Neuron (in vitro differentiated cells): ENCODE results near the gene PTPRK.
"Not testable (repeated sequence)": the region's sequence is repeated elsewhere in the genome, so short reads cannot be mapped to it uniquely, and the experiment has no call there.

ENCODE experiments used
- H2AFZ ChIP-seq: one replicate; pipeline ENCODE4 v1.6.1; 2013; ENCODE audit warnings: low read depth, mild to moderate bottlenecking, inconsistent platforms, low read length, moderate library complexity
- H3K27me3 ChIP-seq: one replicate; pipeline ENCODE4 v1.6.1; 2013; ENCODE audit warnings: low read length; ENCODE audit not compliant: insufficient read depth
- H3K36me3 ChIP-seq: one replicate; pipeline ENCODE4 v1.6.1; 2013; ENCODE audit warnings: low read length; ENCODE audit not compliant: insufficient read depth
- H3K4me1 ChIP-seq: one replicate; pipeline ENCODE4 v1.6.1; 2013; ENCODE audit warnings: low read length; ENCODE audit not compliant: insufficient read depth
- H3K4me3 ChIP-seq: 2 replicates; pipeline ENCODE4 v1.5.1; 2013; ENCODE audit warnings: mild to moderate bottlenecking, low read length, moderate library complexity
- H3K9me3 ChIP-seq: one replicate; pipeline ENCODE4 v1.6.1; 2013; ENCODE audit warnings: low read length

The PTPRK gene

DNA sequence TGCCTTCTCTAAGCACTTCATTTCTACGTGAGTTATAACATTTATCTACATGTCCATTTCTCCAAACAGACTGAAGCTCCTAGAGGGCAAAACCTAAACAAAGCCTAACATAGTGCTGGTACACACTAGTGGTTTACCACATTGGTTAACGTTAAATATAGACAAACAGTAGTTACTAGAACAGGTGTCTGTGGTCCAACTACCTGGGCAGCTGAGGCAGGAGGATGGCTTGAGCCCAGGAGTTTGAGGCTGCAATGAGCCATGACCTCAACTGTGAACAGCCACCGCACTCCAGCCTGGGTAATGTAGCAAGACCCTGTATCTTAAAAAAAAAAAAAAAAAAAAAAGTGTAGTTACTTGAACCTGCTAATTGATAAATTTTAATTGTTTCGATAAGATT lies 26.5 kb downstream of the PTPRK start:
- Histone ChIP-seq H2AFZ (no peak overlapping the region), H3K9me3 (no peaks in the 10 kb centered on the region), H3K27me3 (no peaks in the 10 kb centered on the region), H3K4me3 (no peak overlapping the region), H3K4me1 (peaks cover 17% of the 10 kb centered on the region), H3K36me3 (no peaks in the 10 kb centered on the region)

- Histone ChIP-seq H2AFZ (no peak overlapping the region), H3K4me1 (peaks cover 14% of the 10 kb centered on the region)
Measured at GRCh38 chr6:128492386-128492785, 28.0 kb downstream of the PTPRK start.

DNA sequence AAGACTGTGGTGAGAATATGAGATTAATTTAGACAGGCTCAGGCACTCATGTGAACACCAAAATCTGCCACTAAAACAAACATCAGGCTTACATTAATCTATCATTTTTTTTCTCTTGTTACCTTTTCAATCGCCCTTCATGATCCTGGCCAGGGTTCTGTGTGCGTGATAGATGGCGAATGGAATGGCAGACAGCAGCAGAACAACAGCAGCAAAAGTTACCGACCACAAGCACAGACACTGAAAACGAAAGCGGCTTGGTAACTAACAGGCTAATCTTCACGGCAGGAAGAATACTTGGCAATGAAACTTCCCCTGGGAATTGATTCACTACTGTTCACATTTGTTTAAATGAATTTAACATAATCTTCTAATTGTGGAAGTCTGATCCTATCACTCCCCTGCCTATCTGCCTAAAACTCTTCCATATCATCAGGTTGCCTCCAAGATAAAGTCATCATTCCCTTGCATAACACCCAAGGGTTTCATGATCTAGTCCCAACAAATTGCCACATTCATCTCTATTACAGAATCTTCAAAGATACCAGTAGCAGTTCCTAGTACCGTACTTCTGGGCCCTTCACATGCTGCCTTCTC lies 28.7 kb downstream of the PTPRK start:
- no peak overlapping the region for H2AFZ ChIP-seq
- H3K27me3 ChIP-seq = no peaks in the 10 kb centered on the region
- H3K4me1 ChIP-seq = peaks cover 14% of the 10 kb centered on the region
- no peaks in the 10 kb centered on the region for H3K36me3 ChIP-seq
- H3K4me3 ChIP-seq = no peak overlapping the region
- H3K9me3 ChIP-seq = no peaks in the 10 kb centered on the region

More at GRCh38 chr6:128492386-128492785, 28.0 kb downstream of the PTPRK start:
- no peaks in the 10 kb centered on the region for H3K9me3 ChIP-seq
- no peak overlapping the region for H3K4me3 ChIP-seq
- H3K27me3 ChIP-seq = no peaks in the 10 kb centered on the region
- H3K36me3 ChIP-seq = no peaks in the 10 kb centered on the region

- Histone ChIP-seq H3K4me3 (no peak overlapping the region), H3K4me1 (peaks cover 14% of the 10 kb centered on the region), H2AFZ (no peak overlapping the region), H3K9me3 (no peaks in the 10 kb centered on the region), H3K27me3 (no peaks in the 10 kb centered on the region), H3K36me3 (no peaks in the 10 kb centered on the region)
Measured at GRCh38 chr6:128491100-128491581, 29.3 kb downstream of the PTPRK start.

DNA sequence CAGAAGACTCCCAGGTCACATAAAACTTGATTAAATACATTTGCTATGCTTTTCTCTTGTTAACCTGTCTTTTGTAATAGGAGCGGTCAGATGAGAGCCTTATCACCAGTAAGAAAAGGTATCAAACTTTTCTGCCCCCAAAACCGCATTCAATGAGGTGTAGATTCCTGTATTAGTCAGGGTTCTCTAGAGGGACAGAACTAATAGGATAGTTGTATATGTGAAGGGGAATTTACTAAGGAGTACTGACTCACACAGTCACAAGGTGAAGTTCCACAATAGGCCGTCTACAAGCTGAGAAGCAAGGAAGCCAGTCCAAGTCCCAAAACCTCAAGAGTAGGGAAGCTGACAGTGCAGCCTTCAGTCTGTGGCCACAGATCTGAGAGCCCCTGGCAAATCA lies 32.7 kb downstream of the PTPRK start:
- Histone ChIP-seq H3K27me3 (no peaks in the 10 kb centered on the region), H3K9me3 (no peaks in the 10 kb centered on the region), H3K4me1 (peaks cover 9% of the 10 kb centered on the region), H3K36me3 (no peaks in the 10 kb centered on the region), H3K4me3 (no peak overlapping the region), H2AFZ (no peak overlapping the region)

DNA sequence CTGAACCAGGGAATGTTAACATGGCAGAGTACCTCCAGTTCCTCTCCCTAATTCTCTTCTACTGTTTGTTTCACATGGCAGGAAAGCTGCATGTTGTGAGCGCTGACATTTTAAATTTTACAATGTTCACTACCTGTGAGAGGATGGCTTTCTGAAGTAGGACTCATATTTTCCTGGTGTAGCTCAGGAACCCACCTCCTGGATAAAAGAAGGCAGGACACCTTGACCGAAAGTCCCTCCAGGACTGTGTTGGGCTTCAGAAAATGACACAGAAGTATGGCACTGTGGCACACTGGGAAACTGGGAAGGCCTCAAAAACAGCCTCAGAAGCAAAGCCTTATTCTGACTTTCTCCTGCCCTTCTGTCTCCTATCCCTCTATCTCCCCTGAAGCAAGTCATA lies 33.3 kb downstream of the PTPRK start:
- Histone ChIP-seq H2AFZ (no peak overlapping the region), H3K4me1 (peaks cover 9% of the 10 kb centered on the region), H3K36me3 (no peaks in the 10 kb centered on the region), H3K9me3 (no peaks in the 10 kb centered on the region), H3K27me3 (no peaks in the 10 kb centered on the region), H3K4me3 (no peak overlapping the region)

DNA sequence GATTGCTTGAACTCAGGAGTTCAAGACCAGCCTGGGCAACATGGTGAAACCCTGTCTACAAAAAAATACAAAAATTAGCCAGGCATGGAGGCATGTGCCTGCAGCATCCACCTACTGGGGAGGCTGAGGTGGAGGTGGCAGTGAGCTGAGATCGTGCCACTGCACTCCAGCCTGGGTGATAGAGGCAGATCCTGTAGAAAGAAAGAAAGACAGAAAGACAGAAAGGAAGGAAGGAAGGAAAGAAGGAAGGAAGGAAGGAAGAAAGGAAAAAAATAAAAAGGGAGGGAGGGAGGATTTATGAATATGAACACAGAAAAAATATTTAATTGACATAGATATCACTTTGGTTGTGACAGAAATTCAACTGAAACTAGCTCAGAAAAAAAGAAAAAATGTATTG lies 33.8 kb downstream of the PTPRK start:
- not testable (repeated sequence) for H3K4me3 ChIP-seq, H2AFZ ChIP-seq, H3K4me1 ChIP-seq, H3K9me3 ChIP-seq, H3K36me3 ChIP-seq, H3K27me3 ChIP-seq

- Histone ChIP-seq H3K36me3 (no peaks in the 10 kb centered on the region), H3K27me3 (no peaks in the 10 kb centered on the region), H2AFZ (no peak overlapping the region), H3K9me3 (no peaks in the 10 kb centered on the region), H3K4me1 (no peaks in the 10 kb centered on the region), H3K4me3 (no peak overlapping the region)
Measured at GRCh38 chr6:128483472-128484135, 36.8 kb downstream of the PTPRK start.

GRCh38 chr6:128482642-128483041 lies 37.8 kb downstream of the PTPRK start:
- Histone ChIP-seq H3K36me3 (no peaks in the 10 kb centered on the region), H3K4me3 (no peak overlapping the region), H3K4me1 (no peaks in the 10 kb centered on the region), H3K9me3 (no peaks in the 10 kb centered on the region), H2AFZ (no peak overlapping the region), H3K27me3 (no peaks in the 10 kb centered on the region)

DNA sequence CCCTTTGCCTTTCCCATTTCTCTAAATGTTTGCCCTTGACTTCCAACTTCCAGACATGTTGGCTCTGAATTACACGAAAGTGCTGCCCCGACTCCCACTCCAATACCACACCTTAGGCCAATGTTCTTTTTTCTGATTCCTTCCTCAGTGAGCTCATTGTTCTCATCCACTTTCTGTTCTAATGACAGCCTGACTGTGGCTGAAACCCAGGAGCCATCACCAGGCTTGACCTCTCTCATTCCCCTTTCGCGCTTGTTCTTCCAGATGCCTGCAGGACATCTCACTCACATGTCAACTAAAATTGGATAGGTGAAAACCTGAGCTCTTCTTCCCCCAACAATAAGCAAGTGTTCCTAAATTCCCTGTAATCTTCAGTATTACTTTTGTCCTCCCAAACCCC lies 40.4 kb downstream of the PTPRK start:
- Histone ChIP-seq H3K27me3 (no peaks in the 10 kb centered on the region), H3K4me1 (no peaks in the 10 kb centered on the region), H3K9me3 (no peaks in the 10 kb centered on the region), H3K4me3 (no peak overlapping the region), H2AFZ (no peak overlapping the region), H3K36me3 (no peaks in the 10 kb centered on the region)

- Histone ChIP-seq H3K9me3 (no peaks in the 10 kb centered on the region), H3K4me3 (no peak overlapping the region), H3K4me1 (no peaks in the 10 kb centered on the region), H2AFZ (no peak overlapping the region), H3K27me3 (no peaks in the 10 kb centered on the region), H3K36me3 (no peaks in the 10 kb centered on the region)
Measured at GRCh38 chr6:128479048-128479666, 41.2 kb downstream of the PTPRK start.

DNA sequence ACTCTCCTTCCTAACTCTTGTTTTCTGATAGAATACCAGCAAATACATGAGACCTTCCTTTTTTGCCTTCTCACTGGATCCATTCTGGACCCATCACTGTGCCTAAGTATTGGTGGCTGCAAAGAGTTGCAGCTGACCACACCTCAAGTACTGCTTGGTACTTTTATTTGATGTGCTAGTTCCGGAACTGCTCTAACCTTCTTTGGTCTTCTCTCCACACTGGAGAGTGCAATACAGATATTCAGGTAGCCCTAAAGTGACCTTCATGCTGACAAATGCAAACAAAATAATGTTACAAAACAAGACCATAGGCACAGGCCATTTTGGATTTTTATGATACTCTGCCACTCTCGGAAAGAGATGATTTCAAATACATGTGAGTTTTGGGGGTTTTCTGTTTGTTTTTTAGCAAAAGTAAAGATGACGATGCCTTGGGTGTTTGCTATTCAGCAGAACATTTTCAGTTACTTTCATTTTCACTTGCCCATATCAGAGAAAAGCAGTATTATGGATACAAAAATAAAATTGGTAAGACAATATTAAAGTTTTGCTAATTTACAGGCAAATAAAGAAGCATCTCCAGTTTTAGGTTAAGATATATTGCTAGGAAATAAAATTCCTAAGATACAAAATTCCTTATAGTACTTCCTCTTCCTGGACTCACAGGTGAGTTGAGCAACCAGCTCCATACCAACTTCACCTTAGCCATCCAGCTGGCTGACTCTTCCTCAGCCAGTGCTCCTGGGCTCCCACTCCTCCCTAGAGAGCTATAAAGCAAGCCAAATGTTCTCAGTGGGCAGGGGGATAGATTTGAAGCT lies 42.0 kb downstream of the PTPRK start:
- Histone ChIP-seq H3K4me1 (no peaks in the 10 kb centered on the region), H3K9me3 (no peaks in the 10 kb centered on the region), H3K27me3 (no peaks in the 10 kb centered on the region), H3K4me3 (no peak overlapping the region), H3K36me3 (no peaks in the 10 kb centered on the region), H2AFZ (no peak overlapping the region)

DNA sequence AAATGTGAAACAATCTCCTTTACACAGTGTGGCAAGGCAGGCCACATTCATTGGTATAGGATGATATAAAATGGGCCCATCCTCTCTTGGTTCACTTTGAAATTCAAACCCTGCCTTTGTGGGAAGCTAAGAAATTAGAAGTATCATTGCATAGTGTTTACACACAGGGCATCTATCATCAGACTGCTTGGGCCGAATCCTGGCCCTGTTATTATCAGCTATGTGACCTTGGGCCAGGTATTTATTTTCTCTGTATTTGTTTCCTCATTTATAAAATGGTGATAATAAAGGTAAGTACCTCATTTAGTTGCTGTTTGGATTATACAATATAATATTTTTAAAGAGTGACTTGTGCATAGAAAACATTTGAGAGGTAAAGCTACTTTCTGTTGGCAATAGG lies 45.5 kb downstream of the PTPRK start:
- Histone ChIP-seq H3K4me1 (no peaks in the 10 kb centered on the region), H3K9me3 (no peaks in the 10 kb centered on the region)

More for the DNA sequence above, 45.5 kb downstream of the PTPRK start:
- no peaks in the 10 kb centered on the region for H3K27me3 ChIP-seq
- H3K4me3 ChIP-seq = no peak overlapping the region
- no peaks in the 10 kb centered on the region for H3K36me3 ChIP-seq
- no peak overlapping the region for H2AFZ ChIP-seq
